Measurements from ENCODE around the gene XDH. TPM values are rescaled to one million over a fixed set of nuclear protein-coding genes. Genes with fewer than 3 reads are reported as not detected.

The XDH gene
- total RNA-seq, 1 donor from 2014 or later = 7.5 TPM

- TF ChIP-seq EZH2 (IDR thresholded peaks at IDR 0.05) (no peak), EZH2phosphoT487 (IDR thresholded peaks at IDR 0.05) (no peak)
- no peaks in the 10 kb centered on the region for H4K20me1 ChIP-seq (ENCODE audit: low read depth)
- H3K4me1 Mint-ChIP-seq = no peaks in the 10 kb centered on the region
- H3K27ac Mint-ChIP-seq = no peak overlapping the region
- H3K36me3 Mint-ChIP-seq = no peaks in the 10 kb centered on the region
- no peaks in the 10 kb centered on the region for H3K9me3 ChIP-seq (ENCODE audit: low read depth)
- H3K27ac ChIP-seq = no peak overlapping the region
- no peaks in the 10 kb centered on the region for H3K79me2 ChIP-seq (ENCODE audit: low read depth)
- no peak for DNase-seq (ENCODE audit: low spot score)
- H2AFZ ChIP-seq (replicated peaks) = no peak overlapping the region
- peaks cover 5% of the 10 kb centered on the region for H3K27me3 Mint-ChIP-seq (ENCODE audit: insufficient read depth, low read depth)
- H3K4me1 ChIP-seq = no peaks in the 10 kb centered on the region
- H3K27me3 ChIP-seq = no peaks in the 10 kb centered on the region
- no peak overlapping the region for H3K9ac ChIP-seq
- no peak overlapping the region for H3K4me3 Mint-ChIP-seq
- no peaks in the 10 kb centered on the region for H3K36me3 ChIP-seq
- H3F3A ChIP-seq (ENCODE audit: low read depth) = no peaks in the 10 kb centered on the region
- H3K4me2 ChIP-seq = no peak overlapping the region
- no peaks in the 10 kb centered on the region for H3K9me3 Mint-ChIP-seq
- H3K4me3 ChIP-seq = no peak overlapping the region
Observed at GRCh38 chr2:31329081-31329625, 85.4 kb downstream of the XDH start.

GRCh38 chr2:31328026-31328425, 86.5 kb downstream of the XDH start:
- Histone ChIP-seq H3K27ac (no peak overlapping the region), H3K9me3 (ENCODE audit: low read depth) (no peaks in the 10 kb centered on the region), H4K20me1 (ENCODE audit: low read depth) (no peaks in the 10 kb centered on the region), H3K4me2 (no peak overlapping the region), H3K9ac (no peak overlapping the region), H3K79me2 (ENCODE audit: low read depth) (no peaks in the 10 kb centered on the region), H3K4me1 (no peaks in the 10 kb centered on the region), H3K4me3 (no peak overlapping the region), H3K27me3 (no peaks in the 10 kb centered on the region), H3K36me3 (no peaks in the 10 kb centered on the region), H3F3A (ENCODE audit: low read depth) (no peaks in the 10 kb centered on the region), H2AFZ (replicated peaks) (no peak overlapping the region)
- Mint-ChIP-seq H3K36me3 (no peaks in the 10 kb centered on the region), H3K9me3 (no peaks in the 10 kb centered on the region), H3K27me3 (ENCODE audit: insufficient read depth, low read depth) (peaks cover 5% of the 10 kb centered on the region), H3K4me1 (no peaks in the 10 kb centered on the region), H3K27ac (no peak overlapping the region), H3K4me3 (no peak overlapping the region)
- no peak for DNase-seq (ENCODE audit: low spot score)
- TF ChIP-seq EZH2 (IDR thresholded peaks at IDR 0.05) (no peak), EZH2phosphoT487 (IDR thresholded peaks at IDR 0.05) (no peak), CTCF (IDR thresholded peaks at IDR 0.05) (no peak)

- H3K4me3 ChIP-seq = no peak overlapping the region
- no peak overlapping the region for H3K9ac ChIP-seq
- DNase-seq (ENCODE audit: low spot score) = no peak
- no peak overlapping the region for H3K27ac ChIP-seq
- H3K79me2 ChIP-seq (ENCODE audit: low read depth) = no peaks in the 10 kb centered on the region
- no peaks in the 10 kb centered on the region for H3K9me3 ChIP-seq (ENCODE audit: low read depth)
- H3K27me3 ChIP-seq = no peaks in the 10 kb centered on the region
- Mint-ChIP-seq H3K4me3 (no peak overlapping the region), H3K9me3 (no peaks in the 10 kb centered on the region), H3K36me3 (no peaks in the 10 kb centered on the region), H3K4me1 (no peaks in the 10 kb centered on the region), H3K27me3 (ENCODE audit: insufficient read depth, low read depth) (peaks cover 5% of the 10 kb centered on the region), H3K27ac (no peak overlapping the region)
- no peak overlapping the region for H3K4me2 ChIP-seq
- H2AFZ ChIP-seq (replicated peaks) = no peak overlapping the region
- H3F3A ChIP-seq (ENCODE audit: low read depth) = no peaks in the 10 kb centered on the region
- no peaks in the 10 kb centered on the region for H3K36me3 ChIP-seq
- TF ChIP-seq CTCF (IDR thresholded peaks at IDR 0.05) = no peak
- no peak for TF ChIP-seq EZH2 (IDR thresholded peaks at IDR 0.05)
- TF ChIP-seq EZH2phosphoT487 (IDR thresholded peaks at IDR 0.05) = no peak
- no peaks in the 10 kb centered on the region for H3K4me1 ChIP-seq
- no peaks in the 10 kb centered on the region for H4K20me1 ChIP-seq (ENCODE audit: low read depth)
Observed at GRCh38 chr2:31327505-31327904, 87.0 kb downstream of the XDH start.

- no peak overlapping the region for H3K4me2 ChIP-seq
- H4K20me1 ChIP-seq (ENCODE audit: low read depth) = no peaks in the 10 kb centered on the region
- H3K9me3 ChIP-seq (ENCODE audit: low read depth) = no peaks in the 10 kb centered on the region
- Mint-ChIP-seq H3K27ac (no peak overlapping the region), H3K36me3 (no peaks in the 10 kb centered on the region), H3K4me3 (no peak overlapping the region), H3K27me3 (ENCODE audit: insufficient read depth, low read depth) (no peaks in the 10 kb centered on the region), H3K9me3 (no peaks in the 10 kb centered on the region), H3K4me1 (no peaks in the 10 kb centered on the region)
- H3K27me3 ChIP-seq = no peaks in the 10 kb centered on the region
- no peak overlapping the region for H3K9ac ChIP-seq
- H3F3A ChIP-seq (ENCODE audit: low read depth) = no peaks in the 10 kb centered on the region
- DNase-seq (ENCODE audit: low spot score) = no peak
- TF ChIP-seq CTCF (IDR thresholded peaks at IDR 0.05) (no peak), EZH2 (IDR thresholded peaks at IDR 0.05) (no peak)
- H2AFZ ChIP-seq (replicated peaks) = no peak overlapping the region
- H3K4me1 ChIP-seq = no peaks in the 10 kb centered on the region
- no peak overlapping the region for H3K27ac ChIP-seq
- no peaks in the 10 kb centered on the region for H3K36me3 ChIP-seq
- no peak overlapping the region for H3K4me3 ChIP-seq
- H3K79me2 ChIP-seq (ENCODE audit: low read depth) = no peaks in the 10 kb centered on the region
Observed at GRCh38 chr2:31324016-31324633, 90.4 kb downstream of the XDH start.
